Measurements from ENCODE around the gene CD44. TPM values are rescaled to one million over a fixed set of nuclear protein-coding genes. Genes with fewer than 3 reads are reported as not detected.
A peak's percentile ranks its signal among the peaks of the same experiment; 100 is the strongest.

CD44 gene
- total and polyA plus RNA-seq, 4 experiments from 2014 or later: 390 to 809 (median 681) TPM

DNA sequence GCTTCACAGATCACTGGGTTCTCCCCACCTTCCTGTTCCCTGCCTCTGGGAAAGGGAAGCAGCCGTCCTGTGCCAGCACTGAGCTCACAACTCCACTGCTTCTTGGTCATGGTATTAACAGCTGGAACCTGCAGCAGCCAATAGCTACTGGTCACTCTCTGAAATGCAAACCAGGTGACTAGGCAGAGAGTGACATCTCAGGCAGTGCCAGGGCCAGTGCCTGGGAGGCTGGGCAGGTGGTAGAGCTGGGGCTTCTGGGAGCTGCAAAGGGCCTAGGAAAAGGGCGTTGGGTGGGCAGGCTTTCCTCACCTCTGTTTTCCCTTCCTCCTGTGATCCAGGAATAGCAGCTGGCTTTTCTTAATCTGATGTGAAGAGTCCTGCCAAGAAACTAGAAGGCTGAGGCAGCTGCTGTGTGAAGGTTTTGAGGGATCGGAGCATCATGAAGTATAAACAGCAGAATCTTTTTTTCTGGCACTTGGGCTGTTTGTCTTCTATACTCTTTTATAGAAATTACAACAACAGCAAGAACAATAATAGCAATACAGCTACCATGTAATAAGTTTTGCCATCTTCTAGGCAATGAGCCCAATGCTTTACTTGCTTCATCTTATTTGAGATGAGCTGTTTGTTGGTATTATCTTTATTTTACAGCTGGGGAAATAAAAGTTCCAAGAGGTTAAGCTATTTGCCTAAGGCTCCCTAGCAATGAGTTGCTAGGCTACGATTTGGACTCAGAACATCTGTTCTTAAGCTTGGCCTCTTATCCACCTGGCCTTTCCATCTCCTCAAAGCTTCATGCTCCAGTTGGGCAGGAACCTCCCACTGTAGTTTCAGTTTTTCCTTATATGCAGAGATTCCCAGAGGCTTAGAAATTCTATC is 22.0 kb upstream of the CD44 start:
- Mint-ChIP-seq H3K4me3 (no peak overlapping the region), H3K27ac (peak overlapping the region in 1 of 7 donors; percentile 36), H3K27me3 (no peaks in the 10 kb centered on the region), H3K36me3 (no peaks in the 10 kb centered on the region), H3K4me1 (peaks cover 24 to 38% (median 30%) of the 10 kb centered on the region in 4 donors), H3K9me3 (peaks cover 0 to 2% (median 0%) of the 10 kb centered on the region in 8 donors)
- peaks cover 21% of the 10 kb centered on the region for H3K4me1 ChIP-seq (ENCODE audit: insufficient read depth, low read length)
- H3K36me3 ChIP-seq (ENCODE audit: insufficient read depth, low read length): no peaks in the 10 kb centered on the region
- H3K4me3 ChIP-seq (ENCODE audit: low read length in 2 of 2): no peak overlapping the region
- no peaks in the 10 kb centered on the region for H3K27me3 ChIP-seq (ENCODE audit: insufficient read depth, low read length)
- H3K9me3 ChIP-seq (ENCODE audit: control insufficient read depth in 1 of 2, low read length in 2 of 2): no peaks in the 10 kb centered on the region
- DNase-seq: no peak
- CTCF ChIA-PET (ENCODE audit: partially characterized antibody): interaction anchor here (0.9 to 1.4 kb wide), 4 partner anchors 9 to 70 kb away, joined by 3 to 5 read pairs (median 3); no protein-coding TSS in a partner anchor
- no peak overlapping the region for H3K27ac ChIP-seq (ENCODE audit: low read depth, low read length)
- POLR2A ChIA-PET (ENCODE audit: partially characterized antibody): interaction anchor here (0.8 to 3.1 kb wide), 9 partner anchors 10 to 103 kb away, joined by 3 to 23 read pairs (median 3); partner anchors contain the start of gene CD44
- intact Hi-C loops (cut with micrococcal nuclease): no loop called here

DNA sequence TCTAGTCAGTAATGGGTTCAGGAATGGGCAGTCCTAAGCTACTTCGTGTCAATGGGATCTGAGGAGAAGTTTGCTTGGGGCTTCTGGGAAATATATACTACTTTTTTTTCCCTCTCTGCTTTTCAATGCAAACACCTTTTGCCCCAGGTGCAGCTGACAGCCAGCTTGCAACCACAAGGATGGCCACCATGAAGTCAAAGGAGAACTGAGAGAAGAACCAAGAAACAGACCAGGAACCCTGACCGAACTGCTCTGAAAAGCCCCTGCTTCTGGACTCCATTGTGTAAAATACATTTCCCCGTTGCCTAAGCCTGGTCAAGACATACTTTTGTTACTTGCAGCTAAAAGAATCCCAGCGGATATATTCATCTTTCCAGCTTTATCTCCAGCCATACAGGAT is 20.1 kb upstream of the CD44 start:
- Histone ChIP-seq H3K27ac (ENCODE audit: low read depth, low read length) (no peak overlapping the region), H3K4me3 (ENCODE audit: low read length in 2 of 2) (no peak overlapping the region), H3K4me1 (ENCODE audit: insufficient read depth, low read length) (peaks cover 37% of the 10 kb centered on the region), H3K9me3 (ENCODE audit: control insufficient read depth in 1 of 2, low read length in 2 of 2) (no peaks in the 10 kb centered on the region), H3K27me3 (ENCODE audit: insufficient read depth, low read length) (no peaks in the 10 kb centered on the region), H3K36me3 (ENCODE audit: insufficient read depth, low read length) (no peaks in the 10 kb centered on the region)
- Mint-ChIP-seq H3K9me3 (peaks cover 0 to 2% (median 0%) of the 10 kb centered on the region in 8 donors), H3K27ac (no peak overlapping the region), H3K27me3 (no peaks in the 10 kb centered on the region), H3K4me3 (no peak overlapping the region), H3K36me3 (no peaks in the 10 kb centered on the region), H3K4me1 (peaks cover 37 to 48% (median 42%) of the 10 kb centered on the region in 4 donors)
- no peak for DNase-seq
- POLR2A ChIA-PET (ENCODE audit: partially characterized antibody): interaction anchor here (1.7 kb wide), 1 partner anchor 31 kb away, joined by 7 read pairs; no protein-coding TSS in a partner anchor
- intact Hi-C loops (cut with micrococcal nuclease): no loop called here
- CTCF ChIA-PET (ENCODE audit: partially characterized antibody): no interaction called here

DNA sequence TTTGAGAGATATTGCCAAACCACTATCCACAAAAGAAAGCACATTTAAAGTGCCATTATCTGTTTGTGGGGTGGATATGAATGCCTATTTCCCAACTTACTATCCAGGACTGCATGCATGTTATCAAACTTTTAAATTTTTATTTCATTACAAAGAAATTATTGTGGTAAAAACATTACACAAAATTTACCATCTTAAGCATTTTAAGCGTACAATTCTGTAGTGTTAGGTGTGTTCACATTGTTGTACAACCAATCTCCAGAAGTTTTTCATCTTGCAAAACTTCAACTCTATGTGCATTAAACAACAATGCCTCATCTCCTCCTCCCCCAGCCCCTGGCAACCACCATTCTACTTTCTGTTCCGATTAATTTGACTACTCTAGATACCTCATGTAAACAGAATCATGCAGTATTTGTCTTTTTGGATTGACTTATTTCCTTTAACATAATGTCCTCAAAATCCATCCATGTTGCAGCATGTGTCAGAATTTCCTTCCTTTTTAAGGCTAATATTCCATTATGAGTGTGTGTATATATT is 17.6 kb upstream of the CD44 start:
- Histone ChIP-seq H3K36me3 (ENCODE audit: insufficient read depth, low read length) (no peaks in the 10 kb centered on the region), H3K27ac (ENCODE audit: low read depth, low read length) (no peak overlapping the region), H3K4me3 (ENCODE audit: low read length in 2 of 2) (no peak overlapping the region), H3K27me3 (ENCODE audit: insufficient read depth, low read length) (no peaks in the 10 kb centered on the region), H3K9me3 (ENCODE audit: control insufficient read depth in 1 of 2, low read length in 2 of 2) (no peaks in the 10 kb centered on the region), H3K4me1 (ENCODE audit: insufficient read depth, low read length) (peaks cover 52% of the 10 kb centered on the region)
- DNase-seq: no peak
- Mint-ChIP-seq H3K27me3 (no peaks in the 10 kb centered on the region), H3K4me3 (peak overlapping the region in 3 of 8 donors; percentile 4 to 50 (median 11)), H3K4me1 (peaks cover 49 to 68% (median 60%) of the 10 kb centered on the region in 4 donors), H3K36me3 (no peaks in the 10 kb centered on the region), H3K9me3 (peaks cover 0 to 2% (median 0%) of the 10 kb centered on the region in 8 donors), H3K27ac (peak overlapping the region in 6 of 7 donors; percentile 18 to 94 (median 50))
- POLR2A ChIA-PET (ENCODE audit: partially characterized antibody): no interaction called here
- intact Hi-C loops (cut with micrococcal nuclease): no loop called here
- CTCF ChIA-PET (ENCODE audit: partially characterized antibody): no interaction called here

DNA sequence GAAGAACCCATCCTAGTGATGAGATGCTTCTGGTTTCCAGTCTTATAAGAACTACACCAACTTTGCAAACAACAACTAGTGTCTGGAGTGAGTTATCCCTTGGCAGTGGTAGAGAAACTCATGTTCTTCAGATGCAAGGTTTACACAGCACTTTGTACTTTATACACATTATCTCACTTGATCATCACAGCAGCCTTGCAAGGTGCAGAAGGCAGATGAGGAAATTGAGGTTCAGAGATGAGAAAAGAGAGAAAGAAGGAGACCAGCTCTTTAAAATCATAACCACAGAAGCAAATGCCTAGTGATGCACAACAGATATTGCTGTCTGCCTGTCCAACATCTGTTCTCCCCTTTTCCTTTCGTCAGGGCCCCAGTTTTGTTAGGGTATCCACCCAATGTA is 16.7 kb upstream of the CD44 start:
- no peaks in the 10 kb centered on the region for H3K36me3 Mint-ChIP-seq
- Histone ChIP-seq H3K9me3 (ENCODE audit: control insufficient read depth in 1 of 2, low read length in 2 of 2) (no peaks in the 10 kb centered on the region), H3K4me3 (ENCODE audit: low read length in 2 of 2) (no peak overlapping the region), H3K4me1 (ENCODE audit: insufficient read depth, low read length) (peaks cover 61% of the 10 kb centered on the region), H3K36me3 (ENCODE audit: insufficient read depth, low read length) (no peaks in the 10 kb centered on the region), H3K27me3 (ENCODE audit: insufficient read depth, low read length) (no peaks in the 10 kb centered on the region), H3K27ac (ENCODE audit: low read depth, low read length) (peak overlapping the region; percentile 28)
- peak overlapping the region; percentile 27 to 67 (median 48) for H3K4me3 Mint-ChIP-seq
- intact Hi-C loops (cut with micrococcal nuclease): loop anchor here (2.0 kb wide), 2 partner anchors 16 kb away; partner anchors contain the start of gene CD44
- H3K4me1 Mint-ChIP-seq: peaks cover 56 to 77% (median 67%) of the 10 kb centered on the region in 4 donors
- peaks cover 0 to 2% (median 0%) of the 10 kb centered on the region in 8 donors for H3K9me3 Mint-ChIP-seq
- POLR2A ChIA-PET (ENCODE audit: partially characterized antibody): interaction anchor here (0.9 to 6.2 kb wide), 8 partner anchors 12 to 85 kb away, joined by 3 to 63 read pairs (median 4); partner anchors contain the start of gene CD44
- DNase-seq: peak in 4 of 5 donors; percentile 51 to 59 (median 55)
- H3K27me3 Mint-ChIP-seq: no peaks in the 10 kb centered on the region
- CTCF ChIA-PET (ENCODE audit: partially characterized antibody): interaction anchor here (2.0 kb wide), 1 partner anchor 183 kb away, joined by 6 read pairs; no protein-coding TSS in a partner anchor
- peak overlapping the region; percentile 67 to 94 (median 87) for H3K27ac Mint-ChIP-seq

DNA sequence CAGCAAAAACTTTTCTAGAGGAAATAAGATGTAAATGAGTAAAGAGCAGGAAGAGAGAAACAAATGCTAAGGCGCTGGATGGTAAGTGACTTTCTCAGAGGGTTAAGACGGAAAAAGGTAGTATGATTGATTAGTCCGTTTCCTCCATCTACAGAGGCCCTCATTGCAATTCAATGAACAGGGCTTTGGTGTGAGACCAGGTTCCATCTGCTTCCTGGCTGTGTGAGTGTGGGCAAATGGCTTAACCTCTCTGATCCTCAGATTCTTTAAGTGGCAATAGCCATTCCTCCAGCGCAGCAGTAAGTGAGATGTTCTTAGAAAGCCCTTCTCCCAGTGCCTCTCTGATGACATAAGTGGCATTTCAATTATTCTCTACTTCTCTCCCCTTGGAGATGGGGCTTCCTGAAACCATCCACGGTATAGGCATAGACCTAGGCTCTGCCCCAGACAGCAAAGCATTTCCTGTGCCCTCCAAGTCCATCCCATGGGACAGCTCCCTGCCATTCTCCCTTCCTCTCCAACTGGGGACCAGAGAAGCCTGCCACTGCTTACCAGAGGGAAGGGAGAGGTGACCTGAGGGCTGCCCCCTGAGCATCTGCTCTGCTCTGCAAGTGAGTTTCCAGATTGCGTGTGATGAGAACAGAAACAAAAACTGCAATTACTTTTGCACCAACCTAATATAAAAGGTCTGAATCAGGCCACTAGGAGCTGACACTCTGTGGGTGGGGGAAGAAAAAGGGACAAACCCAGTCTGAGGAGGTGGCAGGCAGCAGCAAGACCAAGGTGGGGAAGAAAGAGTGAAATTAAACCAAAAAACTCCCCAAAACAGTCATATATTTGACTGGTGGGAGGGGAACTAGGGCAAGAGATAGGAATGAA is 12.7 kb upstream of the CD44 start:
- Mint-ChIP-seq H3K4me1 (peaks cover 47 to 65% (median 60%) of the 10 kb centered on the region in 4 donors), H3K27ac (peak overlapping the region; percentile 80 to 92 (median 89)), H3K4me3 (peak overlapping the region; percentile 54 to 80 (median 74)), H3K9me3 (peaks cover 0 to 2% (median 0%) of the 10 kb centered on the region in 8 donors), H3K36me3 (no peaks in the 10 kb centered on the region), H3K27me3 (no peaks in the 10 kb centered on the region)
- intact Hi-C loops (cut with micrococcal nuclease): loop anchor here (1.0 kb wide), 1 partner anchor 43 kb away; no protein-coding TSS in a partner anchor
- Histone ChIP-seq H3K4me3 (ENCODE audit: low read length in 2 of 2) (peak overlapping the region; percentile 23 to 42), H3K27me3 (ENCODE audit: insufficient read depth, low read length) (no peaks in the 10 kb centered on the region), H3K4me1 (ENCODE audit: insufficient read depth, low read length) (peaks cover 55% of the 10 kb centered on the region), H3K36me3 (ENCODE audit: insufficient read depth, low read length) (no peaks in the 10 kb centered on the region), H3K9me3 (ENCODE audit: control insufficient read depth in 1 of 2, low read length in 2 of 2) (no peaks in the 10 kb centered on the region), H3K27ac (ENCODE audit: low read depth, low read length) (peak overlapping the region; percentile 40)
- DNase-seq: peak in 3 of 5 donors; percentile 41 to 70 (median 53)
- CTCF ChIA-PET (ENCODE audit: partially characterized antibody): interaction anchor here (1.3 to 3.6 kb wide), 3 partner anchors 9 to 79 kb away, joined by 3 to 8 read pairs (median 3); no protein-coding TSS in a partner anchor
- POLR2A ChIA-PET (ENCODE audit: partially characterized antibody): interaction anchor here (0.6 to 6.2 kb wide), 15 partner anchors 9 to 115 kb away, joined by 3 to 63 read pairs (median 4); partner anchors contain the start of gene CD44

DNA sequence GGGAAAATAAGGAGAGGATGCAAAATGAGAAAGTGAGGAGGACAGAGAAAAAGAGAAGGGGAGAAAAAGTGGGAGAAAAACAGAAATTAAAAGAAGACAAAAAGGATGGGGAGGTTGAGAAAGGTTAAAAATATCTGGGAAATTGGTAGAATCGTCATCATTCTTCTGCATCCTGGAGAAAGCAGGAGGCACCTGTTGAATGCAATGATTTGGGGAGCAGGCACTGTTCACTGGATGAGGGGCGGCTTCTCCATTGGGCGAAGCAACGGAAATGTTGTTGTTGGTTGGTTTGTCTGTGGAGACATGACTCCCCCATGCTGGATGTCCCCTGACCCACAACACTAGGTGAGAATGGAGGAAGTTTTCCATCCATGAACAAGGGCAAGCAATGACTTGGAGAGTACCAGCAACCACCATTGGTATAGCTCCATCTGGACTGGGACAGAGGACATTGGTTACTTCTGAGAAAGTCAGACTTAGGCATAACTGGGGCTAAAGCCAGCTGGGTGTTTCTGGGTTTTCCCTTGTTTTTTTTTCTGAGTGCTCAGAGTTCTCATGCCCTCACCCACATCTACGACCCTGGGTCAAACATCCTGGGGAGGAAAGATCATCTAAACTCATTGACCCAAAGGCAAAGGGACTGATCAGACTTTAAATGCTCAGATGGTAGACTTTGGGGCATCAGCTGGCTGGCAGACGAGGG is 11.9 kb upstream of the CD44 start:
- intact Hi-C loops (cut with micrococcal nuclease): loop anchor here (1.0 kb wide), 1 partner anchor 44 kb away; no protein-coding TSS in a partner anchor
- Histone ChIP-seq H3K4me3 (ENCODE audit: low read length in 2 of 2) (no peak overlapping the region), H3K27me3 (ENCODE audit: insufficient read depth, low read length) (no peaks in the 10 kb centered on the region), H3K36me3 (ENCODE audit: insufficient read depth, low read length) (no peaks in the 10 kb centered on the region), H3K9me3 (ENCODE audit: control insufficient read depth in 1 of 2, low read length in 2 of 2) (no peaks in the 10 kb centered on the region), H3K27ac (ENCODE audit: low read depth, low read length) (peak overlapping the region; percentile 40), H3K4me1 (ENCODE audit: insufficient read depth, low read length) (peaks cover 52% of the 10 kb centered on the region)
- peaks cover 43 to 65% (median 60%) of the 10 kb centered on the region in 4 donors for H3K4me1 Mint-ChIP-seq
- H3K27ac Mint-ChIP-seq: peak overlapping the region; percentile 80 to 92 (median 89)
- peak overlapping the region in 7 of 8 donors; percentile 22 to 80 (median 76) for H3K4me3 Mint-ChIP-seq
- no peaks in the 10 kb centered on the region for H3K9me3 Mint-ChIP-seq
- CTCF ChIA-PET (ENCODE audit: partially characterized antibody): interaction anchor here (1.7 to 3.6 kb wide), 2 partner anchors 10 to 80 kb away, joined by 3 to 8 read pairs; no protein-coding TSS in a partner anchor
- DNase-seq: no peak
- H3K27me3 Mint-ChIP-seq: no peaks in the 10 kb centered on the region
- H3K36me3 Mint-ChIP-seq: no peaks in the 10 kb centered on the region
- POLR2A ChIA-PET (ENCODE audit: partially characterized antibody): interaction anchor here (0.6 to 6.2 kb wide), 9 partner anchors 8 to 115 kb away, joined by 3 to 63 read pairs (median 4); partner anchors contain the start of gene CD44

All from CD4-positive, alpha-beta memory T cell (primary cell).